HG02678 (cell line): ENCODE measurements around the gene LPP.

Experiments
- ATAC-seq: cut with Tn5 transposase; IDR thresholded peaks from one replicate; pipeline ENCODE4 v1.9.1; 2021; ENCODE audit warnings: mild to moderate bottlenecking, moderate library complexity; ENCODE audit not compliant: unreplicated experiment

LPP gene

GRCh38 chr3:188888321-188889053, 734.5 kb downstream of the LPP start:
- ATAC-seq = no peak

DNA sequence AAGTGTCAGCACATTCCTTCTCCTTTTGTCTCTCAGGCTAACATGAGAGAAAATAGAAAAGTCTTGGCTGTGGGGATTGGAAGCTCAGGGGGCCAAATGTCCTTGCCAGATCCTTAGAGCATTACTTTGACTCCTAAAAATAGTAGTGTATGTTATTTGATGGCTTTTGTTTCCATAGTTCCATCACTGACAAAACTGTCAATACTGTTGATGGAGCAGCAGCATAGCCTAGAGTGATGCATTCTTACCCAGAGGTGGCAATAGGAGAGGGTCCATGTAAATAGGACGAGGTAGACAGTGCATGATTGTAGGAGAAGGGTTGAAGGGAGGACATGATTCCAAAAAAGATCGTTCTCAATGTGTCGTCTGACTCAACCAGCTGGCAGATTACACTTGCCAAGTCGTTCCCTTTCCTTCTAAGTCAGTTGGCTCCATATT, 735.1 kb downstream of the LPP start:
- ATAC-seq = no peak

- ATAC-seq = no peak
Observed at GRCh38 chr3:188890572-188891270, 736.8 kb downstream of the LPP start.

GRCh38 chr3:188899881-188900280, 745.9 kb downstream of the LPP start:
- ATAC-seq = no peak

- no peak for ATAC-seq
Observed at GRCh38 chr3:188900421-188900951, 746.5 kb downstream of the LPP start.

- ATAC-seq = no peak
Observed at GRCh38 chr3:188901126-188901525, 747.2 kb downstream of the LPP start.

DNA sequence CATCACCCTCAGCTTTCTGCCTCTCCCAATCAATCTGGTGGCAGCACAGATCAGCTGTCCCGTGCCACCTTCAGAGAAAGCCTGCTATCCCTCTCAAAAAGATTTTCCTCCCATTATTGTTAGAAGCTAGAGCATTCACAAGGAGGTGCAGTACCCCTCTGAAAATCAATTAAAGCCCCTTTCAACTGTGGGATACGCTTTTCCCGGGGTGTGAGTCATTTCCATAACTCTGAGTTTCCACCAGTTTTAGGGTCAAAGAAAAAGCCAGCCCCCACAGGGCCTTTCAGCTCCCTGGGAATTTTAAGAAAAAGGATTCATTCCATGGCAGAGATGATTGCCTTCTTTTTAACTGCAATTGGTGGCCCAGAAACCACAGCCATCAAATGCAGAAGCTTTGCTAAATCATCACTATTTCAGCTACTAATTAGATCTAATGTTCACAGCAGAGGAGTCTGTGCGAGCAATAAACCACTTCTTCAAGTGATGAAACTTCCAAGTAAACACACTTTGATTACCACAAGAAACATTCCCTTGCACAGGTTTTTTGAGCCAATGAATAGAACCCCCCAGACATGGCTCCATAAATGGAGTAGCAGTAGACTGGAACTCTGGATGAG, 747.8 kb downstream of the LPP start:
- no peak for ATAC-seq

- ATAC-seq = no peak
Observed at GRCh38 chr3:188904670-188905069, 750.7 kb downstream of the LPP start.

- ATAC-seq = no peak
Observed at GRCh38 chr3:188905547-188905946, 751.6 kb downstream of the LPP start.

- no peak for ATAC-seq
Observed at GRCh38 chr3:188906236-188906635, 752.3 kb downstream of the LPP start.

GRCh38 chr3:188908002-188908850, 754.3 kb downstream of the LPP start:
- no peak for ATAC-seq

- no peak for ATAC-seq
Observed at GRCh38 chr3:188911026-188911850, 757.3 kb downstream of the LPP start.

DNA sequence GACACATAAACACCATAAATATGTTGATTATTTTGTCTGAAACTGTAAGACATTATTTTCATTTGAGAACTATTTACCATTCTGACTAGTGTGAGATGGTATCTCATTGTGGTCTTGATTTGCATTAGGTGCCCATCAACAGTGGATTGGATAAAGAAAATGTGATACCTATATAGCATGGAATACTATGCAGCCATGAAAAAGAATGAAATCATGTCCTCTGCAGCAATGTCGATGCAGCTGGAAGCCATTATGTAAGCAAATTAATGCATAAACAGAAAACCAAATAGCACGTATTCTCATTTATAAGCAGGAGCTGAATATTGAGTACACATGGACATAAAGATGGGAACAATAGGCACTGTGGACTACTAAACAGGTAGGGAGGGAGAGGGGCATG, 759.1 kb downstream of the LPP start:
- ATAC-seq = no peak

- ATAC-seq = no peak
Observed at GRCh38 chr3:188914552-188914951, 760.6 kb downstream of the LPP start.

GRCh38 chr3:188915127-188915526, 761.2 kb downstream of the LPP start:
- ATAC-seq = no peak

DNA sequence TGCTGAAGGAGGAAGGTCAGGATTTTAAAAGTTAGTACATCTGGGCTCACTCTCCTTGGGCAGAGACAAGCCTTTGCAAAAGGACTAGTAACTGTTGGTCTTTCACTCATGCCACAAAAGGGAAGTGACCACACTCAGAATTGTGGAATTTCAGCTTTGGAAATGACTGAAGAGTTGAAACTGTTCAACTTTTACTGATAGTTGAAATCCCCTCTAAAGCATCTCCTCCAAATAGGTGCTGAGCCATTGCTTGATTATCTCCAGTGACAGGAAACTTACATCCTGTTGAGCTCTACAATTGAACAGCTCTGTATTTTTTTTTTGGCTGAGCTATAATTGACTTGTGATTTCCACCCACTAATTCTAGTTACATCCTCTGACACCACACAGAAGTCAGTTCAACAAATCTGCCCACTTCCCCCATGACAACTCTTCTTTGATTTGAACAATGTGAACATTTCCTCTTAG, 763.0 kb downstream of the LPP start:
- ATAC-seq = no peak

DNA sequence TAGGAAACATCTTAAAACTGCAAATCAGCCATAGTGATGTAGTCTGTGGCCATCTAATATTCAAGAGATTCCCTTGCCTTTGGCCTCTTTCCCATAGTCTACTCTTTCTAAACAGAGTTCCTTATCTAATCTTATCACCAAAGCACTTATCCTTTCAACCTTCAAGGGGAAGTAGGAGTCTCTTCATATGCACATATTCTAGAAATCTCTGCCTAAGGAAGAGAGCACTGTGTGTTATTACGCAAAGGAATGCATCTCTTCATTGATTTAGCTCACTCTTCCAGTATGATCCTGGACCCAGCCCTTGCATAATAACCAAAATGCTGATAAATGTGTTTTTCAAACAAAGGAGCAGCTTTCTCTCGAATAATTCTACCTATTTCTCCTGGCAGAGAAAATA, 764.1 kb downstream of the LPP start:
- no peak for ATAC-seq

GRCh38 chr3:188923671-188924070, 769.7 kb downstream of the LPP start:
- no peak for ATAC-seq

DNA sequence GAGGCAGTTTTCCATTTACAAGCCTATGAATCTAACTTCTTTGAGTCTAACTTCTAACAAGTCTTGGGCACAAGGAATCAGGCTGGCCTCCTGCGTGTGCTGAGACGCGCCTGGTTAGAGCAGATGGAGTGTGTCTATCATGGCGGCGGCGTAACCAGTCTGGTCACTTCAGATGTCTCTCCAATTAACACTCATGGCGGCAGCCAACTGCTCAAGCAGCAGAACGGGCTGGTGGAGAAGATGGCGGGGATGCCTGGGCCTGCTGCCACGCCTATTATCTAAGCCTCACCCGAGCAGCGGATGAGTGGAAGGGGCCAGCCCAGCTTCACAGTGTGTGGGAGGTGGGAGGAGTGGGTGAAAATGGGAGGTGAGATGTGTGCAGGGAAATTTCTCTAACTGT, 771.4 kb downstream of the LPP start:
- no peak for ATAC-seq

- ATAC-seq = no peak
Observed at GRCh38 chr3:188926111-188926510, 772.2 kb downstream of the LPP start.
